ENCODE data around the gene RBM33.

- TF ChIP-seq SRSF9 (IDR thresholded peaks at IDR 0.05; ENCODE audit: borderline replicate concordance, low read depth, low read length) (no peak), CTCF (IDR thresholded peaks at IDR 0.05 in 2 of 3, conservative IDR thresholded peaks at IDR 0.05 in 1 of 3; ENCODE audit: insufficient read depth in 2 of 3, low read depth in 1 of 3, low read length in 3 of 3) (no peak), ZEB2 (IDR thresholded peaks at IDR 0.05) (no peak), MGA (IDR thresholded peaks at IDR 0.05) (no peak), JUND (IDR thresholded peaks at IDR 0.05; ENCODE audit: borderline replicate concordance, low read depth, low read length) (no peak), JUND (tag; IDR thresholded peaks at IDR 0.05; ENCODE audit: borderline replicate concordance, low read depth, low read length) (no peak), MTA3 (IDR thresholded peaks at IDR 0.05; ENCODE audit: borderline replicate concordance) (no peak), DNMT1 (IDR thresholded peaks at IDR 0.05) (no peak), ZNF444 (CRISPR knock-in tag; IDR thresholded peaks at IDR 0.05) (no peak), RBBP5 (IDR thresholded peaks at IDR 0.05; ENCODE audit: borderline replicate concordance, insufficient read depth, low read length, poor library complexity, severe bottlenecking) (no peak), YBX1 (IDR thresholded peaks at IDR 0.05) (no peak)
Measured at GRCh38 chr7:155677688-155678087, 33.2 kb downstream of the RBM33 start.

All from K562 (cell line).